ENCODE results near the gene FGF5.

- TF ChIP-seq, protein P1, sequence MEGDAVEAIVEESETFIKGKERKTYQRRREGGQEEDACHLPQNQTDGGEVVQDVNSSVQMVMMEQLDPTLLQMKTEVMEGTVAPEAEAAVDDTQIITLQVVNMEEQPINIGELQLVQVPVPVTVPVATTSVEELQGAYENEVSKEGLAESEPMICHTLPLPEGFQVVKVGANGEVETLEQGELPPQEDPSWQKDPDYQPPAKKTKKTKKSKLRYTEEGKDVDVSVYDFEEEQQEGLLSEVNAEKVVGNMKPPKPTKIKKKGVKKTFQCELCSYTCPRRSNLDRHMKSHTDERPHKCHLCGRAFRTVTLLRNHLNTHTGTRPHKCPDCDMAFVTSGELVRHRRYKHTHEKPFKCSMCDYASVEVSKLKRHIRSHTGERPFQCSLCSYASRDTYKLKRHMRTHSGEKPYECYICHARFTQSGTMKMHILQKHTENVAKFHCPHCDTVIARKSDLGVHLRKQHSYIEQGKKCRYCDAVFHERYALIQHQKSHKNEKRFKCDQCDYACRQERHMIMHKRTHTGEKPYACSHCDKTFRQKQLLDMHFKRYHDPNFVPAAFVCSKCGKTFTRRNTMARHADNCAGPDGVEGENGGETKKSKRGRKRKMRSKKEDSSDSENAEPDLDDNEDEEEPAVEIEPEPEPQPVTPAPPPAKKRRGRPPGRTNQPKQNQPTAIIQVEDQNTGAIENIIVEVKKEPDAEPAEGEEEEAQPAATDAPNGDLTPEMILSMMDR (IDR thresholded peaks at IDR 0.05 in 4 of 5, conservative IDR thresholded peaks at IDR 0.05 in 1 of 5): no peak
- TF ChIP-seq POLR2A (IDR thresholded peaks at IDR 0.05): no peak
Observed at GRCh38 chr4:80312124-80312523, 45.7 kb downstream of the FGF5 start.

Measured in gastrocnemius medialis (tissue), 4 donors.